GM18951 (cell line): ENCODE data around the gene MEGF6.

Experiments used
- POLR2A ChIP-seq: IDR thresholded peaks from 4 replicates; pipeline ENCODE4 v1.6.1; 2011; ENCODE audit warnings: mild to moderate bottlenecking; ENCODE audit not compliant: insufficient read length, insufficient read depth; ENCODE audit errors: extremely low read depth
- in situ Hi-C: fragments of 300-500 bp; cut with MboI; formaldehyde crosslinking; loops from one replicate; pipeline ENCODE4 v1.12.0; 2022; ENCODE audit warnings: low sequenced_read_pairs, mixed read lengths, inconsistent platforms; ENCODE audit not compliant: unreplicated experiment

The MEGF6 gene

DNA sequence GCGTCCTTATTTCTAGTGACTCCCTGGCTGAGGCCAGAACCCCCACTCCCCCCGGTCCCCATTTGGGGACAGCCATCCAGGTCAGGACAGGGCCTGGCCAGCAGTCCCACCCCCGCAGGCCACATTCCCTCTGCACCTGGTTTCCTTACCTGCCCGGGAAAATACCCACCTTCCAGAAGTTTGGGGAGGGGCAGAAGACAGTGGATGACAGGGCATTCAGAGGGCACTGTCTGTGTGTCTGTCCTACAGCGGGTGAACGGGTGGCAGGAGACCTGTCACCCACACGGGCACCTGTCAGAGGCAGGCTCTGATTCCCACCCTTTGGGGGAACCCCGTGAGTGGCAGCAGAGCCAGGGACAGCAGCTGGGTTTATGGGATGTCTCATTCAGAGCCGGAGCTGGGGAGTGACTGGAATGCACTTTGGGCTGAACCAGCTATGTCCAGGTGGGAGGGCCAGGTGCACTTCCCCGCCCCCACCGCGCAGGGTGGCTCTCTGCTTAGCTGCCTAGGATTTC lies 154.8 kb downstream of the MEGF6 start:
- in situ Hi-C loops = no loop called here
- no peak for TF ChIP-seq POLR2A

DNA sequence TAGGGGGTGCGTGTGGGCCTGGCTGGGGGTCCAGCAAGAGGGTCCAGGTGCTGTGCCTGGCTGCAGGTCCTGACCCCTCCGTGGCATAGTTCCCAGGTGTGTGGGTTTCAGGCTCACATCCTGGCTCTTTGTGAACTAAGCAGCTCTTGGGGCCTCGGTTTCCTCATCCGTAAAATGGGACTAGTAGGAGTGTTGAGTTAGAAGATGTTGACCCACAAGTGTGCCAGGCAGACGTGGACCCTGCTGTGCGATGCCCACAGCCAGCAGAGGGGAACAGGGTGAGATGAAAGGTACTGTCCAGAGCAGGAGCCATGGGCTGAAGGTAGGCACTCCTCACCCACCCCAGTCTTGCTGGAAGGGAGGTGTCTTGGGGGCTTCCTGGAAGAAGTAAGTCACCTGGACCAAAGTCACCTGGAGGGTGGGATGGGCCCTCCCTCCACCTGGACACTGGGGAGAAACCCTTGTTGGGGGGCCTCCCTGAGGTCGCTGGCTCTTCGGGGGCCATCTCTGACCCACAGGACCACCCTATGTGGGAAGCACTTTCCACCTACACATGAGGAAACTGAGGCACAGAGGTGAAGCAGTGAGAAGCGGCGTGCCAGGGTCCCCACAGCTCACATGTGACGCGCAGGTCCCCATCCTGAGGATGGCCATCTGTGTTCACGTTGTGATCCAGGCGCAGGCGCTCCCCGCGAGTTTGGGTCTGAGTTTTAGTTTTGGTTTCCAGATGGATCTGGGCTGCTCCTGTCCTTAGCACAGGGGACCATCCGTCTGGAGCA lies 155.4 kb downstream of the MEGF6 start:
- in situ Hi-C loops = no loop called here
- no peak for TF ChIP-seq POLR2A

DNA sequence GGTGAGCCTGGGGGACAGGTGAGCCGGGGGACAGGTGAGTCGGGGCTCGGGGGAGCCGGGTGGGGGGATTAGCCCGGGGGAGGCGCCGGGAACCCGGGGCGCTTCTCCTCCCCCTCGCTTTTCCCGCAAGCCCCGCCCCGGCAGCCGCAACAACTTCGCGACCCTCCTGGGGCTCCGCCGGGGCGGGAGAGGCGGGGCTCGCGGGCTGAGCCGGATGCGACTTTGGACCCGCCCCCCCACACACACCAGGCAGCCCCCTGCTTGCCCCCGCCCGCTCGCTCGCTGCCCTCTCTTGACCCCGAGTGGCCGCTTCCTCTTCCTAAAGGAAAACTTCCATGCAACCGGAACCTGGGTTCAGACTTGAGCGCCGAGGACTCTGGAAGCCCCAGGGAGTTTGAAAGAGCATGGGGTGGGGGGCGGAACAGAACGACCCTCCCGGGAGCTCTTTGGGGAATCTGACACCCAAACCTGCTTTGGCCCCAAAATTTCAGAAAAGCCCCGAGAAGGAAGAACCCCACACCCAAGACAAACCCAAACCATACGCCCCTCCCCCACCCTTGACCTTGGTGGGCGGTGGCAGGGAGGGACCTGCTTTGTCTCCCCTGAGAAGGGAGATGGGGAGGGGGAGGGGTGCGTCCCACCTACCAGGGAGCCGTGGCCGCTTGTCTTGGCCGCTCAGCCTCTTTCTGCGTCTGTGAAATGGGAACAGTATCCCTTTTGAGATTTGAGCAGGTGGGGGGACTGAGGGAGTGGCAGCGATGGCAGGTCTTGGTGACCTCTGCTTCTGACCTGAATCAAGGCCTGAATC lies 156.3 kb downstream of the MEGF6 start:
- no peak for TF ChIP-seq POLR2A
- in situ Hi-C loops = no loop called here

DNA sequence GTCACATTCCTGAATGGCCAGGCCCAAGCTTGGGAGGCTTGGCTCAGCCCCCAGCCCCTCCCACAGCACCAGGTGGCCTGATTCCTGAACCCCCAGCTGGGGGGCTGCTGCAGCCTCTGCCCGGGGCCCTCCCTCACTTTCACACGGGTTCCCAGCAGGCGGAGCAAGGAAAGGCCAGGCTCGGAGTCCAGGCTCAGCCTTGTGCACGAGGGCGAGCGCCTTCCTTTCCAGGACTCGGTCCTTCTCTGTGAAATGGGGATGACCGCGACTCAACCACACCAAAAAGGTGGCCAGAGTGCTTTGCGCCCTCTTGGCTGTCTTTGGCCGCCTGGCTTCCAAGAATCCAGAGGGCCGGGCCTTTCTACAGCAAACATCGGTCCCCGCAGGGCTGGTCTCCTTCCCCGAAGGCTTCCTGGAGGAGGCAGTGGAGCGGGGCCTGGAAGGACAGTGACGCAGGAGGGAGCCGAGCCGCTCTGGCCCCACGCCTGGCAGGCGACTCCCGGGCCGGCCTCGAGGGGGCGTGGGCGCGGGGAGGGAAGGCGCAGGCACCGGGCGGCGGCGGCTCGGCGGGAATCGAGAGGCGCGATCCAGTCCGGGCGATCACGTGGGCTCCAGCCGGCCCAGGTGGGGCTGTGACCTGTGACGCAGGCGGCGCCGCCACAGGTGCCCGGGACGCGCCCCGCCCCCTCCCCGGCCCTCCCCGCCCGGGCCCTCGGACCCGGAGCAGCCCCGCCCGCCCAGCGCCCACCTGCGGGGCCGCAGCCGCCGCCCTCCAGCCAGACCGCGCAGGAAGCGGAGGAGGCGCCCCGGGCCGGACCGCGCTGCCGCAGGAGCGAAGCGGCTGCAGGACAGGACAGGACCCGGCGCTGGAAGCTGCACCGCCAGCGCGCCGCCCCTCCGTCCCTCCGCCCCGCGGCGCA lies 157.2 kb downstream of the MEGF6 start, which contains the start of gene ARHGEF16:
ARHGEF16 (plus strand) TSS at position 775 of the 920 bp plus-strand sequence. CDS start 8,420 bp downstream, outside the sequence.
- in situ Hi-C loops = no loop called here
- TF ChIP-seq POLR2A = no peak

DNA sequence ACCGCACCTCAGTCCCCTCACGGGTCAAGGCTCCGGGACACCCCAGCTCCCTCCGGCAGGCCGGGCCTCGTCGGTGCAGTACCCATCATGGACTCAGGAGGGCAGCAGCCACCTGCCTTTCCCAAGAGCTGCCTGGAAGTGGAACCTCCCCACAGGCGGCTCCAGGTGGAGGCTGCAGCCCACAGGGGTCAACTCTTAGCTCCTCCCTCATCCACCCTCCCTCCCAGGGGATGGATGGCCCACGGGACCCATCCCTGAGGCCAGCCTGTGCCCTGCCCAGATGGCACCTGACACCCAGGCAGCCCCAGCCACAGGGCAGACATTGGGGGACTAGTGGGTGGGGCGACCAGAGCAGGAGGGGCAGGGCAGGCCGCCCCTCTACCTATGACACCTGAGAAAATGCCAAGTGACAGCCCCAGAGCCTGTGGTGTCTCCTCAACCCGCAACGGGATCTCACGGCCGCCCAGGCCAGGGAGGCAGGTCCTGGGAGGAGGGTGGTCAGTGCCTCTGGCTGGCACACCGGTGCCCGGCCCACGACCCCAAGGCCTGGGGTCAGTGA lies 158.0 kb downstream of the MEGF6 start:
- TF ChIP-seq POLR2A = no peak
- in situ Hi-C loops = no loop called here

DNA sequence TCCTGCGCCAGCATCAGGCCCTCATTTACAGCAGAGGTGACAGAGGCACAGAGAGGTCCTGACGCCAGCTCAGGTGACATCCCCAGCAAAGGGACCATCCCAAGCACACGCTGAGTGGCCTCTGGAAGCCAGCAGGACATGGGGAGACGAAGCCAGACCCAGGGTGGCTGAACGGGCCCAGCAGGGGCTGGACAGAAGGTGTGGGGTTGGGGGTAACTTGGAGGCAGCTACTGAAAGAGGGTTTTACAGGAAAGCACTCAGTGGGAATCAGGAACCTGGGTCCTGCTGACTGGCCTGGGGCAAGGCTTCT lies 158.5 kb downstream of the MEGF6 start:
- in situ Hi-C loops = no loop called here
- TF ChIP-seq POLR2A = no peak

DNA sequence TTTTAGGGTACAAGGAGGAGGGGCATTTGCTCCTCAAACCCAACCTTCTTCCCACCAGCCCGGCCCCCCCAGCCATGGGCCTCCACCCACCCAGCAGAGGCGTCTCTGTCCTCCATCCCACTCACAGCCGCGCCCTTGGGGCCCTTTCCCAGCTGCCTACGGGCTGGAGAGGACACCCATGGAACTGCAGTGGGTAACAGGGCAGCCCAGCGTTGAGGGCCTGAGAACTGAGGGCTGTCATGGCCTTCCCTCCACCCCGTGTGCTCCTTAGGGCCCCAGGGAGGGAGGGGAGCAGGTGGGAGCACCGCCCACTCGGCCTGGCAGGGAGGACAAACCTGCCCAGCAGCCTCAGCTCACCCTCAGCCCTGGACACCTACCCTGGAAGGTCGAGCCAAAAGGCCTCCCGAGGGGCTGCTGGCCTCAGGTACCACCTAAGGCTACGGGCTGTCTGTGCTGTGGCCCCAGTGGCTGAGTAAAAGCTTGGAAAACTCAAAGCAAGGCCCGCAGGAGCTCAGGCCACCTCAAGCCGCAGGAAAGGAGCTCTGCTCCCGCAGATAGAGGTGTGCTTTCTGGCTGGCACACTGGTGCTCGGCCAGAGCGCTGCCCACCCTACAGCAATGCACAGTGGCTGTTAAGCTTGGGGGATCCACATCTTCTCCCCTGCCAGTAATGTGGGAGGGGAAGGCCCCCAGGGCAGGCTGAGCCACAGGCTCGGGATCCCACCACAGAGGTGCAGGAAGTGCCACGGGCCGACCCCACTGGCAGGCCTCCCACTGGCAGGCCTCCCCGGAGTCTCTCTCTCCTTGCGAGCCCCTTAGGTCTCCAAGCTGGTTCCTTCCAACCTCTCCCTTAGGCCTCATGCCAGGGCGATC lies 159.1 kb downstream of the MEGF6 start:
- TF ChIP-seq POLR2A = no peak
- in situ Hi-C loops = no loop called here

DNA sequence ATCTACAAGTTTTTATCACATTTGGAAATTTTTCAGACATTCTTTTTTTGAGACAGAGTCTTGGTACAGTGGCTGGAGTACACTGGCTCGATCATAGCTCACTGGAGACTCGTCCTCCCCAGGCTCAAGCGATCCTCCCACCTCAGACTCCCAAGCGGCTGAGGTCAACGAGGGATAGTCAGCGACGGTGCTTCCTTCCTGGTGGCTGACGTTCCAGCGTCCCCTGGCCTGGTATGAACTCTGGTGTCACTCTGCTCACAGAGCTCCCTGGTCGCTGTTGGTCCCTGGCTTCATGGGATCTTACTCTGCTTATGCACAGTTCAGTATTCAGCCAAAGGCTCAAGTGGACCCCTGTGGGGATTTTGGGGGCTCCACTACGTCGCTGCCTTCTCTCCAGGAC lies 160.3 kb downstream of the MEGF6 start:
- in situ Hi-C loops = no loop called here
- TF ChIP-seq POLR2A = no peak

DNA sequence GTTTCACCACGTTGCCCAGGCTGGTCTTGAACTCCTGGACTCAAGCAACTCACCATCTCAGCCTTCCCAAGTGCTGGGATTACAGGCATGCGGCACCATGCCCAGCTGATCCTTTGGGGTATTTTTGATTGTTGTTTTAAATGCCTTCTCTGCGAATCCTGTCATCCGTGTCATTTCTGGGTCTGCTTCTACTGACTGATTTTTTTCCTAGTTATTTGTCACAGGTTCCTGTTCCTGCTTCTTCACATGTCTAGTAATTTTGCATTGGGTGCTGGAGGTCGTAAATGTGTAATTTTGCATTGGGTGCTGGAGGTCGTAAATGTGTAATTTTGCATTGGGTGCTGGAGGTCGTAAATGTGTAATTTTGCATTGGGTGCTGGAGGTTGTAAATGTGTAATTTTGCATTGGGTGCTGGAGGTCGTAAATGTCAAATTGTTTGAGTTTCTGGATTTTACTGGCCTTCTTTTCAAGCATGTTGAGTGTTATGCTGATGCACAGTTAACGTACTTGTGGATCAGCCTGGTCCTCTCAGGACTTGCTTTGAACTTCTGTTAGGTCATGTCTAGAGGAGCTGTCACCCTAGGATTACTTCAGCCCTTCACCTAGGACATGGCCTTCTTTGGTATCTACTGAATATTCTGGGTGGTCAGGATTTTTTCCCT lies 161.0 kb downstream of the MEGF6 start:
- in situ Hi-C loops = no loop called here
- TF ChIP-seq POLR2A = no peak

DNA sequence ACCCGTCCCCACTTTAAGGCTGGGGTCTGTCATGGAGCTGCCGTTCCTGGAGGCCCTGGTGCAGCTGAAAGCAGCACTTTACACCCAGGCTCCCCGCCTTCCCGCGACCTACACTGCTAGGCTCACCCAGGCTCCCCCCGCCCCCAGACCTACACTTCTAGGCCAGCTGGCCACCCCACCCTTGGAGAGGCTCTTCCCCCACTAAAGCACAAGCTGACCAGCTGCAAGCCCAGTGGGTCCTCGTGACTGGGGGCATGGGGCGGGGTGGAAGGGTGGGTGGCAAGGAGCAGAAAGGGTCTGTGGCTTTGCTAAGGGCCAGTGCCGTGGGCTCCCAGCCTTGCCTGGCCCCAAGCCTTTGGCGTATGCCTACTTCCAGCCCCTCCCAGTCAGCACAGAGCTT lies 166.6 kb downstream of the MEGF6 start:
- TF ChIP-seq POLR2A = no peak
- in situ Hi-C loops = loop anchor here (25.0 kb wide), 1 partner anchor 1032 kb away; the partner anchor contains the start of gene PEX10

DNA sequence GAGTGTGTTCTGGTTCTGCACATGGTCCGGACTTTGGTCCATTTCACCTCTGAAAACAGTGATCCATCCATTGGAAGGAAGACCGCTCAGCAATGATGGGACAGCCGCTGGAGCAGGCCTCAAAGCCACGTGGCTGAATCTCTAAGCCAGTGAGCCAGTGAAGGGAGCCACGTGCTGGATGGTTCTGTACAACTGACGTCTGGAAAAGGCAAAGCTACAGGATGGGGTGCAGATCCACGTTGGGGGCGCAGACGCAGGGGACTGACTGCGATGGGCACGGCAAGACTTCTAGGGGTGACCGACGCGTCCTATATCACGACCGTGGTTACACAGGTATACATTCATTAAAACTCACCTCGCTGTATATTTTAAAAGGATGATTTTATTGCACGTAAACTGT lies 167.0 kb downstream of the MEGF6 start:
- in situ Hi-C loops = loop anchor here (25.0 kb wide), 1 partner anchor 1032 kb away; the partner anchor contains the start of gene PEX10
- no peak for TF ChIP-seq POLR2A
